GM23338 (cell line): ENCODE data around the gene VTA1. TPM values are rescaled to one million over a fixed set of nuclear protein-coding genes. Genes with fewer than 3 reads are reported as not detected.

Experiments used
- CREB1 ChIP-seq: fragments of 250-450 bp; sonication (Bioruptor Pico); IDR thresholded peaks from 2 replicates; pipeline ENCODE4 v1.5.0; 2020; ENCODE audit warnings: low read depth, mild to moderate bottlenecking, moderate library complexity
- EZH2 ChIP-seq: fragments of 200-600 bp; sonication (generic); IDR thresholded peaks from one replicate; pipeline ENCODE4 v1.8.0; 2017; ENCODE audit warnings: antibody characterized with exemption, mild to moderate bottlenecking, low read depth; ENCODE audit not compliant: unreplicated experiment
- JUNB ChIP-seq: IDR thresholded peaks from one replicate; pipeline ENCODE4 v1.6.1; 2016; ENCODE audit warnings: antibody characterized with exemption; ENCODE audit not compliant: unreplicated experiment
- ZNF114 ChIP-seq: fragments of 250-450 bp; sonication (Bioruptor Pico); IDR thresholded peaks from 2 replicates; pipeline ENCODE4 v1.5.0; 2020; ENCODE audit warnings: mild to moderate bottlenecking, moderate library complexity
- polyA plus RNA-seq: library from polyadenylated mRNA; unstranded; fragments of >200 nt; fragmentation: Nextera tagmentation; extraction: Ambion mirVana; gene quantifications from 2 replicates; pipeline ENCODE4 v1.2.1, GENCODE V29; 2016
- total RNA-seq: library from RNA; depleted of rRNA; stranded (reverse); fragments of >200 nt; shearing (Covaris generic); gene quantifications from 2 replicates; pipeline ENCODE4 v1.2.3, GENCODE V29; 2014
- TF ChIP-seq, protein P1 (sequence below): fragments of 250-450 bp; sonication (Bioruptor Pico); IDR thresholded peaks from 2 replicates; pipeline ENCODE4 v1.5.0; 2020; ENCODE audit warnings: mild to moderate bottlenecking, moderate library complexity
- TF ChIP-seq, protein P2 (sequence below): IDR thresholded peaks from one replicate; pipeline ENCODE4 v1.6.1; 2018; ENCODE audit warnings: antibody characterized with exemption; ENCODE audit not compliant: unreplicated experiment

VTA1 gene
- total and polyA plus RNA-seq, 2 experiments from 2014 or later = 102 to 104 TPM

- TF ChIP-seq, protein P1, sequence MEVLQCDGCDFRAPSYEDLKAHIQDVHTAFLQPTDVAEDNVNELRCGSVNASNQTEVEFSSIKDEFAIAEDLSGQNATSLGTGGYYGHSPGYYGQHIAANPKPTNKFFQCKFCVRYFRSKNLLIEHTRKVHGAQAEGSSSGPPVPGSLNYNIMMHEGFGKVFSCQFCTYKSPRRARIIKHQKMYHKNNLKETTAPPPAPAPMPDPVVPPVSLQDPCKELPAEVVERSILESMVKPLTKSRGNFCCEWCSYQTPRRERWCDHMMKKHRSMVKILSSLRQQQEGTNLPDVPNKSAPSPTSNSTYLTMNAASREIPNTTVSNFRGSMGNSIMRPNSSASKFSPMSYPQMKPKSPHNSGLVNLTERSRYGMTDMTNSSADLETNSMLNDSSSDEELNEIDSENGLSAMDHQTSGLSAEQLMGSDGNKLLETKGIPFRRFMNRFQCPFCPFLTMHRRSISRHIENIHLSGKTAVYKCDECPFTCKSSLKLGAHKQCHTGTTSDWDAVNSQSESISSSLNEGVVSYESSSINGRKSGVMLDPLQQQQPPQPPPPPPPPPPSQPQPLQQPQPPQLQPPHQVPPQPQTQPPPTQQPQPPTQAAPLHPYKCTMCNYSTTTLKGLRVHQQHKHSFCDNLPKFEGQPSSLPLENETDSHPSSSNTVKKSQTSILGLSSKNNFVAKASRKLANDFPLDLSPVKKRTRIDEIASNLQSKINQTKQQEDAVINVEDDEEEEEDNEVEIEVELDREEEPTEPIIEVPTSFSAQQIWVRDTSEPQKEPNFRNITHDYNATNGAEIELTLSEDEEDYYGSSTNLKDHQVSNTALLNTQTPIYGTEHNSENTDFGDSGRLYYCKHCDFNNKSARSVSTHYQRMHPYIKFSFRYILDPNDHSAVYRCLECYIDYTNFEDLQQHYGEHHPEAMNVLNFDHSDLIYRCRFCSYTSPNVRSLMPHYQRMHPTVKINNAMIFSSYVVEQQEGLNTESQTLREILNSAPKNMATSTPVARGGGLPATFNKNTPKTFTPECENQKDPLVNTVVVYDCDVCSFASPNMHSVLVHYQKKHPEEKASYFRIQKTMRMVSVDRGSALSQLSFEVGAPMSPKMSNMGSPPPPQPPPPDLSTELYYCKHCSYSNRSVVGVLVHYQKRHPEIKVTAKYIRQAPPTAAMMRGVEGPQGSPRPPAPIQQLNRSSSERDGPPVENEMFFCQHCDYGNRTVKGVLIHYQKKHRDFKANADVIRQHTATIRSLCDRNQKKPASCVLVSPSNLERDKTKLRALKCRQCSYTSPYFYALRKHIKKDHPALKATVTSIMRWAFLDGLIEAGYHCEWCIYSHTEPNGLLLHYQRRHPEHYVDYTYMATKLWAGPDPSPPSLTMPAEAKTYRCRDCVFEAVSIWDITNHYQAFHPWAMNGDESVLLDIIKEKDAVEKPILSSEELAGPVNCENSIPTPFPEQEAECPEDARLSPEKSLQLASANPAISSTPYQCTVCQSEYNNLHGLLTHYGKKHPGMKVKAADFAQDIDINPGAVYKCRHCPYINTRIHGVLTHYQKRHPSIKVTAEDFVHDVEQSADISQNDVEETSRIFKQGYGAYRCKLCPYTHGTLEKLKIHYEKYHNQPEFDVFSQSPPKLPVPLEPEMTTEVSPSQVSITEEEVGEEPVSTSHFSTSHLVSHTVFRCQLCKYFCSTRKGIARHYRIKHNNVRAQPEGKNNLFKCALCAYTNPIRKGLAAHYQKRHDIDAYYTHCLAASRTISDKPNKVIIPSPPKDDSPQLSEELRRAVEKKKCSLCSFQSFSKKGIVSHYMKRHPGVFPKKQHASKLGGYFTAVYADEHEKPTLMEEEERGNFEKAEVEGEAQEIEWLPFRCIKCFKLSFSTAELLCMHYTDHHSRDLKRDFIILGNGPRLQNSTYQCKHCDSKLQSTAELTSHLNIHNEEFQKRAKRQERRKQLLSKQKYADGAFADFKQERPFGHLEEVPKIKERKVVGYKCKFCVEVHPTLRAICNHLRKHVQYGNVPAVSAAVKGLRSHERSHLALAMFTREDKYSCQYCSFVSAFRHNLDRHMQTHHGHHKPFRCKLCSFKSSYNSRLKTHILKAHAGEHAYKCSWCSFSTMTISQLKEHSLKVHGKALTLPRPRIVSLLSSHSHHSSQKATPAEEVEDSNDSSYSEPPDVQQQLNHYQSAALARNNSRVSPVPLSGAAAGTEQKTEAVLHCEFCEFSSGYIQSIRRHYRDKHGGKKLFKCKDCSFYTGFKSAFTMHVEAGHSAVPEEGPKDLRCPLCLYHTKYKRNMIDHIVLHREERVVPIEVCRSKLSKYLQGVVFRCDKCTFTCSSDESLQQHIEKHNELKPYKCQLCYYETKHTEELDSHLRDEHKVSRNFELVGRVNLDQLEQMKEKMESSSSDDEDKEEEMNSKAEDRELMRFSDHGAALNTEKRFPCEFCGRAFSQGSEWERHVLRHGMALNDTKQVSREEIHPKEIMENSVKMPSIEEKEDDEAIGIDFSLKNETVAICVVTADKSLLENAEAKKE (CRISPR knock-in tag) = 0 out of 2 replicates have a peak, but pooled peaks have one; percentile 35
- TF ChIP-seq ZNF114 (CRISPR knock-in tag) = no peak
- TF ChIP-seq EZH2 = no peak
- TF ChIP-seq CREB1 = no peak
- TF ChIP-seq JUNB = no peak
- TF ChIP-seq, protein P2, sequence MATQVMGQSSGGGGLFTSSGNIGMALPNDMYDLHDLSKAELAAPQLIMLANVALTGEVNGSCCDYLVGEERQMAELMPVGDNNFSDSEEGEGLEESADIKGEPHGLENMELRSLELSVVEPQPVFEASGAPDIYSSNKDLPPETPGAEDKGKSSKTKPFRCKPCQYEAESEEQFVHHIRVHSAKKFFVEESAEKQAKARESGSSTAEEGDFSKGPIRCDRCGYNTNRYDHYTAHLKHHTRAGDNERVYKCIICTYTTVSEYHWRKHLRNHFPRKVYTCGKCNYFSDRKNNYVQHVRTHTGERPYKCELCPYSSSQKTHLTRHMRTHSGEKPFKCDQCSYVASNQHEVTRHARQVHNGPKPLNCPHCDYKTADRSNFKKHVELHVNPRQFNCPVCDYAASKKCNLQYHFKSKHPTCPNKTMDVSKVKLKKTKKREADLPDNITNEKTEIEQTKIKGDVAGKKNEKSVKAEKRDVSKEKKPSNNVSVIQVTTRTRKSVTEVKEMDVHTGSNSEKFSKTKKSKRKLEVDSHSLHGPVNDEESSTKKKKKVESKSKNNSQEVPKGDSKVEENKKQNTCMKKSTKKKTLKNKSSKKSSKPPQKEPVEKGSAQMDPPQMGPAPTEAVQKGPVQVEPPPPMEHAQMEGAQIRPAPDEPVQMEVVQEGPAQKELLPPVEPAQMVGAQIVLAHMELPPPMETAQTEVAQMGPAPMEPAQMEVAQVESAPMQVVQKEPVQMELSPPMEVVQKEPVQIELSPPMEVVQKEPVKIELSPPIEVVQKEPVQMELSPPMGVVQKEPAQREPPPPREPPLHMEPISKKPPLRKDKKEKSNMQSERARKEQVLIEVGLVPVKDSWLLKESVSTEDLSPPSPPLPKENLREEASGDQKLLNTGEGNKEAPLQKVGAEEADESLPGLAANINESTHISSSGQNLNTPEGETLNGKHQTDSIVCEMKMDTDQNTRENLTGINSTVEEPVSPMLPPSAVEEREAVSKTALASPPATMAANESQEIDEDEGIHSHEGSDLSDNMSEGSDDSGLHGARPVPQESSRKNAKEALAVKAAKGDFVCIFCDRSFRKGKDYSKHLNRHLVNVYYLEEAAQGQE = no peak
These were observed 60.3 kb downstream of the VTA1 start (continued) for GRCh38 chr6:142207265-142207877.
